Activated T-cell treated with anti-CD3 and anti-CD28 coated beads for 48 hours (primary cell): ENCODE measurements around the gene GPR78.
"Not testable (repeated sequence)": the region's sequence is repeated elsewhere in the genome, so short reads cannot be mapped to it uniquely, and the experiment has no call there.

Experiments
- DNase-seq: peaks from one replicate; pipeline ENCODE4 v3.0.0-alpha.2; 2020; ENCODE audit warnings: low read depth

The GPR78 gene

GRCh38 chr4:8616831-8617230 lies 36.6 kb downstream of the GPR78 start:
- no peak for DNase-seq

- no peak for DNase-seq
Observed at GRCh38 chr4:8617486-8618040, 37.4 kb downstream of the GPR78 start.

- no peak for DNase-seq
Observed at GRCh38 chr4:8618421-8618820, 38.2 kb downstream of the GPR78 start.

- DNase-seq = no peak
Observed at GRCh38 chr4:8618961-8619720, 38.9 kb downstream of the GPR78 start.

GRCh38 chr4:8621135-8621534 lies 40.9 kb downstream of the GPR78 start:
- DNase-seq = not testable (repeated sequence)

- DNase-seq = not testable (repeated sequence)
Observed at GRCh38 chr4:8624601-8625272, 44.5 kb downstream of the GPR78 start.

- DNase-seq = not testable (repeated sequence)
Observed at GRCh38 chr4:8630240-8630905, 50.2 kb downstream of the GPR78 start.

- DNase-seq = not testable (repeated sequence)
Observed at GRCh38 chr4:8631896-8632295, 51.7 kb downstream of the GPR78 start.

GRCh38 chr4:8634773-8635172 lies 54.6 kb downstream of the GPR78 start:
- DNase-seq = not testable (repeated sequence)

- not testable (repeated sequence) for DNase-seq
Observed at GRCh38 chr4:8635897-8636554, 55.8 kb downstream of the GPR78 start.
